OCI-LY7 (cell line): Measurements from ENCODE around the gene CKAP2L.

Experiments
- CTCF ChIP-seq: fragments of 200-600 bp; sonication (generic); conservative IDR thresholded peaks from 2 replicates; pipeline ENCODE4 v1.5.1; 2014; ENCODE audit warnings: mild to moderate bottlenecking, antibody characterized with exemption, low read length, moderate library complexity, mixed read lengths
- EZH2phosphoT487 ChIP-seq: fragments of 200-600 bp; sonication (generic); IDR thresholded peaks from 2 replicates; pipeline ENCODE4 v1.6.1; 2018; ENCODE audit warnings: low read depth, borderline replicate concordance, mild to moderate bottlenecking, mixed run types, antibody characterized with exemption, low read length, moderate library complexity, mixed read lengths

GRCh38 chr2:112755444-112755843 lies 9.0 kb downstream of the CKAP2L start:
- TF ChIP-seq CTCF: no peak
- TF ChIP-seq EZH2phosphoT487: no peak
